KMS-11 (cell line): ENCODE measurements around the gene ITGA11.

Source experiments
- H2AFZ ChIP-seq: fragments of 200-600 bp; sonication (generic); 2 replicates; pipeline ENCODE4 v1.6.1; 2016; ENCODE audit warnings: antibody characterized with exemption, mixed run types, low read depth
- H3K27ac ChIP-seq: fragments of 200-600 bp; sonication (generic); 2 replicates; pipeline ENCODE4 v1.6.1; 2016; ENCODE audit warnings: mild to moderate bottlenecking, mixed run types
- H3K27me3 ChIP-seq: fragments of 200-600 bp; sonication (generic); 2 replicates; pipeline ENCODE4 v1.6.1; 2017; ENCODE audit warnings: mild to moderate bottlenecking, low read depth, mixed run types, moderate library complexity; ENCODE audit not compliant: insufficient read depth
- H3K36me3 ChIP-seq: fragments of 200-600 bp; sonication (generic); 2 replicates; pipeline ENCODE4 v1.6.1; 2017; ENCODE audit warnings: mild to moderate bottlenecking, mixed run types; ENCODE audit not compliant: insufficient read depth
- H3K4me1 ChIP-seq: fragments of 200-600 bp; sonication (generic); 2 replicates; pipeline ENCODE4 v1.6.1; 2016; ENCODE audit warnings: mild to moderate bottlenecking, low read depth, mixed run types; ENCODE audit not compliant: poor library complexity, severe bottlenecking
- H3K4me2 ChIP-seq: fragments of 200-600 bp; sonication (generic); 2 replicates; pipeline ENCODE4 v1.7.0; 2016; ENCODE audit warnings: mild to moderate bottlenecking, mixed run types
- H3K4me3 ChIP-seq: fragments of 200-600 bp; sonication (generic); IDR thresholded peaks from 2 replicates; pipeline ENCODE4 v1.6.1; 2017; ENCODE audit warnings: low read depth, low read length, mixed read lengths; ENCODE audit not compliant: insufficient read depth
- H3K79me2 ChIP-seq: fragments of 200-600 bp; sonication (generic); 2 replicates; pipeline ENCODE4 v1.6.1; 2016; ENCODE audit warnings: low read depth, mixed run types; ENCODE audit not compliant: insufficient read depth
- H3K9ac ChIP-seq: fragments of 200-600 bp; sonication (generic); 2 replicates; pipeline ENCODE4 v1.6.1; 2016; ENCODE audit warnings: mild to moderate bottlenecking, mixed run types
- H4K20me1 ChIP-seq: fragments of 200-600 bp; sonication (generic); 2 replicates; pipeline ENCODE4 v1.6.1; 2016; ENCODE audit warnings: mild to moderate bottlenecking, mixed run types; ENCODE audit not compliant: insufficient read depth
- TF ChIP-seq, protein P1 (sequence below): fragments of 200-600 bp; sonication (generic); conservative IDR thresholded peaks from 2 replicates; pipeline ENCODE4 v1.6.1; 2017; ENCODE audit warnings: low read depth, mild to moderate bottlenecking, antibody characterized with exemption, low read length, moderate library complexity, mixed read lengths

Gene ITGA11

DNA sequence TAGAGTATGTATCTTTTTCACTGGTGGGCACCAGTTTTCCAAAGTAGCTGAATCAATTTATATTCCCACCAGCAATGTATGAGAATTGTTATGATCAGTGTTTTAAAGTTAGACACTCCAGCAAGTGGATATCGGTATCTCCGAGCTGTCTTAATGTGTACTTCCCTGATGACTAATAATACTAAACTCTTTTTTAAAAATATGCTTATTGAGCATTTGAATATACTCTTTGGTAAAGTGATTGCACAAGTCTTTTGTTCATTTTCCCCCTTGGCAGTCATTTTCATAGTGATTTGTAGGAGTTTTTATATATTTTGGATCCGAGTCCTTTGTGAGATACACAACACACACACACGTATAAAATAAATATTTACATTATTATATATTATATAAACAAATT, 166.9 kb downstream of the ITGA11 start:
- Histone ChIP-seq H3K9ac (no peak overlapping the region), H3K4me2 (no peak overlapping the region)

DNA sequence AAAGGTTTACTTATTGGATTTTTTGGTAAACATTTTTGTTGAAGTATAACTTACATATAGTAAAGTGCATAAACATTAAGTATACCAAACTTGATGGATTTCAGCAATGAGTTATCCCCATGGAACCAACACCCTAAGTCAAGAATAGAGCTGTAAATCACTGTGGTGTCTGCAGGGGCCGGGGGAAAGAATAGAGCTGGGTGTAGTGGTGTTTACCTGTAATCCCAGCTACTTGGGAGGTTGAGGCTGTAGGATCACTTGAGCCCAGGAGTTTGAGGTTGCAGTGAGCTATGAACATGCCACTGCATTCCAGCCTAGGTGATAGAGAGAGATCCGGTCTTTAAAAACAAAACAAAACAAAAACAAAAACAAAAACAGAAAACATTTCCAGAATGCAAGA, 167.7 kb downstream of the ITGA11 start:
- Histone ChIP-seq H3K4me3 (no peak overlapping the region), H3K9ac (no peak overlapping the region), H3K27me3 (no peaks in the 10 kb centered on the region), H3K4me1 (no peaks in the 10 kb centered on the region), H2AFZ (no peak overlapping the region), H3K27ac (no peak overlapping the region), H3K4me2 (no peak overlapping the region), H4K20me1 (no peaks in the 10 kb centered on the region), H3K79me2 (no peaks in the 10 kb centered on the region), H3K36me3 (no peaks in the 10 kb centered on the region; the same call in 1 of the 2 replicates)
- TF ChIP-seq, protein P1, sequence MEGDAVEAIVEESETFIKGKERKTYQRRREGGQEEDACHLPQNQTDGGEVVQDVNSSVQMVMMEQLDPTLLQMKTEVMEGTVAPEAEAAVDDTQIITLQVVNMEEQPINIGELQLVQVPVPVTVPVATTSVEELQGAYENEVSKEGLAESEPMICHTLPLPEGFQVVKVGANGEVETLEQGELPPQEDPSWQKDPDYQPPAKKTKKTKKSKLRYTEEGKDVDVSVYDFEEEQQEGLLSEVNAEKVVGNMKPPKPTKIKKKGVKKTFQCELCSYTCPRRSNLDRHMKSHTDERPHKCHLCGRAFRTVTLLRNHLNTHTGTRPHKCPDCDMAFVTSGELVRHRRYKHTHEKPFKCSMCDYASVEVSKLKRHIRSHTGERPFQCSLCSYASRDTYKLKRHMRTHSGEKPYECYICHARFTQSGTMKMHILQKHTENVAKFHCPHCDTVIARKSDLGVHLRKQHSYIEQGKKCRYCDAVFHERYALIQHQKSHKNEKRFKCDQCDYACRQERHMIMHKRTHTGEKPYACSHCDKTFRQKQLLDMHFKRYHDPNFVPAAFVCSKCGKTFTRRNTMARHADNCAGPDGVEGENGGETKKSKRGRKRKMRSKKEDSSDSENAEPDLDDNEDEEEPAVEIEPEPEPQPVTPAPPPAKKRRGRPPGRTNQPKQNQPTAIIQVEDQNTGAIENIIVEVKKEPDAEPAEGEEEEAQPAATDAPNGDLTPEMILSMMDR = no peak

More for the DNA sequence above, 166.9 kb downstream of the ITGA11 start:
- TF ChIP-seq, protein P1 = no peak
- Histone ChIP-seq H4K20me1 (no peaks in the 10 kb centered on the region), H2AFZ (no peak overlapping the region), H3K27ac (no peak overlapping the region), H3K79me2 (no peaks in the 10 kb centered on the region), H3K36me3 (no peaks in the 10 kb centered on the region; the same call in 1 of the 2 replicates), H3K4me3 (no peak overlapping the region), H3K4me1 (no peaks in the 10 kb centered on the region), H3K27me3 (no peaks in the 10 kb centered on the region)

DNA sequence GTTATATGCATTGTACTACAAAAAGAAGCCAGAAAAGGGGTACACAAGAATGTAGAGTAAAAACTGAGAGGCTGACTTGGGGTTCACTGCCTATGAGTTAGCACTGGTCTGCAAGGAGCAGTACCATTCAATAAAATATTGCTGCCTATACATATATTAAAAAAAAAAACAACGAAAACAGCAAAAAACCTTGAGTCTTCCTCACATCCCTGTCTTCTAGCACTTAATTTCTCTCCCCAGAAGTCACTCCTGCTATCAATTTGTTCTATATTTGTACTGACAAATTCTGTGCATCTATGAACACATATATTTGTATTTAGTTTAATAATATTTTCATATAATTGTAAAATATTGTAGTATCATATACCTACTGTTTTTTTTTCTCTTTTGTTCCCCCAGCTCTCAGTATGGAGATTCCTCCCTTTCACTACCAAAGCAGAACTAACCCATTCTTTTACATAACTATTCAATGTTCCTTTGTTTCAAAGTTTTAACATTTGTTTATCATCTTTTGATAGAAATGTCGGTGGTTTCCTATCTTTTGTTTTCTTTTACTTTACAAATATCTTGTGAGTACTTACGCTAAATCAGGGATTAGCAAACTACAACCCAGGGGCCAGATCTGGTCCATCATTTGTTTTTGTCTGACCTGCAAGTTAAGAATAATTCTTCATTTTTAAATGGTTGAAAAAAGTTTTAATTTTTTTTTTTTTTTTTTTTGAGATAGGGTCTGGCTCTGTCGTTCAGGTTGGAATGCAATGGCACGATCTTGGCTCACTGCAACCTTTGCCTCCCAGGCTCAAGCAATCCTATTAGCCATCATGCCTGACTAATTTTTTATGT, 169.2 kb downstream of the ITGA11 start:
- Histone ChIP-seq H2AFZ (no peak overlapping the region), H3K27ac (no peak overlapping the region), H3K4me2 (no peak overlapping the region), H3K9ac (no peak overlapping the region), H3K27me3 (no peaks in the 10 kb centered on the region), H3K79me2 (no peaks in the 10 kb centered on the region), H4K20me1 (no peaks in the 10 kb centered on the region), H3K36me3 (no peaks in the 10 kb centered on the region; the same call in 1 of the 2 replicates), H3K4me3 (no peak overlapping the region), H3K4me1 (no peaks in the 10 kb centered on the region)
- TF ChIP-seq, protein P1 = no peak

DNA sequence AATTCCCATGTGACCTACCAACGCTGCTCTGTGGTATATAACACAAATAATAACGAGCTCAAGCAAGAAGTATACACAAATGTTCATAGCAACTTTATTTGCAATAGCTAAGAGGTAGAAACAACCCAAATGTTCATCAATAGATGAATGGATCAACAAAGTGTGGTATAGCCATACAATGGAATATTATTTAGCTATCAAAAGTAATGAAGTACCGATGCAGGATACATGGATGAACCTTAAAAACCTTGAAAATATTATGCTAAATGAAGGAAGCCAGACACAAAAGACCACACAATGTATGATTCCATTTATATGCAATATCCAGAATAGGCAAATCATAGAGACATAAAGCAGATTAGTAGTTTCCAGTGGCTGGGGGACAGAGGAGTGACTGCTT, 170.0 kb downstream of the ITGA11 start:
- no peaks in the 10 kb centered on the region for H3K79me2 ChIP-seq
- H3K27ac ChIP-seq = no peak overlapping the region
- H3K4me3 ChIP-seq = no peak overlapping the region
- no peaks in the 10 kb centered on the region for H3K27me3 ChIP-seq
- TF ChIP-seq, protein P1 = no peak
- H3K36me3 ChIP-seq = no peaks in the 10 kb centered on the region; the same call in 1 of the 2 replicates
- no peak overlapping the region for H3K9ac ChIP-seq
- H4K20me1 ChIP-seq = no peaks in the 10 kb centered on the region
- H2AFZ ChIP-seq = no peak overlapping the region
- H3K4me1 ChIP-seq = no peaks in the 10 kb centered on the region
- H3K4me2 ChIP-seq = no peak overlapping the region
